HFF-Myc (cell line): Measurements from ENCODE around the gene POLK.

ENCODE experiments used
- DNase-seq: peaks from one replicate; pipeline ENCODE4 v3.0.0-alpha.2; 2011; ENCODE audit warnings: low read depth; ENCODE audit errors: extremely low read depth
- H3K4me3 ChIP-seq: replicated peaks from 2 replicates; pipeline ENCODE4 v1.5.1; 2011; ENCODE audit warnings: low read depth, mild to moderate bottlenecking, control low read depth, low read length
- CTCF ChIP-seq: IDR thresholded peaks from 2 replicates; pipeline ENCODE4 v1.5.1; 2012; ENCODE audit warnings: mild to moderate bottlenecking, low read depth, low read length, control low read depth; ENCODE audit errors: missing control alignments

Gene POLK

GRCh38 chr5:75510417-75510835 lies 1.3 kb upstream of the POLK start:
- H3K4me3 ChIP-seq = peak overlapping the region; percentile 72
- DNase-seq = no peak
- no peak for TF ChIP-seq CTCF

GRCh38 chr5:75510836-75511434 lies 756 bp upstream of the POLK start:
- peak overlapping the region; percentile 72 for H3K4me3 ChIP-seq
- no peak for TF ChIP-seq CTCF
- DNase-seq = no peak

GRCh38 chr5:75512383-75513074 lies 838 bp downstream of the POLK start:
- no peak for TF ChIP-seq CTCF
- no peak for DNase-seq
- peak overlapping the region; percentile 72 for H3K4me3 ChIP-seq

GRCh38 chr5:75513841-75514240 lies 2.1 kb downstream of the POLK start:
- H3K4me3 ChIP-seq = no peak overlapping the region; the same call in 1 of the 2 replicates

GRCh38 chr5:75514323-75514722 lies 2.6 kb downstream of the POLK start:
- DNase-seq = no peak
- no peak overlapping the region for H3K4me3 ChIP-seq
- TF ChIP-seq CTCF = no peak

More at GRCh38 chr5:75513841-75514240, 2.1 kb downstream of the POLK start:
- no peak for DNase-seq
- TF ChIP-seq CTCF = no peak

GRCh38 chr5:75519761-75520160 lies 8.1 kb downstream of the POLK start:
- DNase-seq = no peak
- no peak overlapping the region for H3K4me3 ChIP-seq
- no peak for TF ChIP-seq CTCF
